ENCODE results near the gene SSBP3.

GRCh38 chr1:54399765-54400164 lies 6.4 kb downstream of the SSBP3 start:
- TF ChIP-seq CTCF (IDR thresholded peaks at IDR 0.05) (no peak), ZFX (IDR thresholded peaks at IDR 0.05; ENCODE audit: borderline replicate concordance) (no peak)
